Endothelial cell of umbilical vein (primary cell): ENCODE results near the gene VWA8. TPM values are rescaled to one million over a fixed set of nuclear protein-coding genes. Genes with fewer than 3 reads are reported as not detected.

Source experiments
- BruUV-seq: library from RNA; stranded (reverse); fragments of 400-500 nt; replicated peaks from 2 replicates; lab custom pipeline; 2021; lab: Mats Ljungman, UMichigan
- CTCF ChIA-PET: fragments of 300-600, 350-600 bp; sonication (Branson Sonifier 250); formaldehyde crosslinking; loops from one replicate; lab custom pipeline; 2021; ENCODE audit warnings: antibody characterized with exemption, inconsistent platforms; lab: Charles Lee
- POLR2A ChIA-PET: fragments of 300-600, 350-600 bp; sonication (Branson Sonifier 250); formaldehyde crosslinking; loops from one replicate; lab custom pipeline; 2021; ENCODE audit warnings: antibody characterized with exemption, inconsistent platforms; lab: Charles Lee
- DNase-seq: peaks from one replicate; pipeline ENCODE4 v3.0.0-alpha.2; 2011; ENCODE audit warnings: low read depth, low spot score
- FAIRE-seq: peaks from 2 replicates; lab custom pipeline; 2011; peaks lifted over from hg19 to GRCh38; lab: Jason Lieb, UNC
- H2AFZ ChIP-seq: 2 replicates; pipeline ENCODE4 v1.6.0; 2012; ENCODE audit warnings: low read depth, low read length, control low read depth, inconsistent platforms
- H3K27ac ChIP-seq: 2 replicates; pipeline ENCODE4 v1.5.1; 2011; ENCODE audit warnings: low read depth, mild to moderate bottlenecking, control low read depth, low read length, moderate library complexity; ENCODE audit not compliant: insufficient read depth
- H3K27me3 ChIP-seq, 2 experiments: 2 replicates each; pipeline versions ENCODE4 v1.6.0 to v1.6.1; 2011; ENCODE audit warnings: low read length in 2 of 2, mixed read lengths in 1 of 2; ENCODE audit not compliant: control insufficient read depth in 2 of 2, insufficient read depth in 2 of 2
- H3K36me3 ChIP-seq, 2 experiments: 2 replicates in 1 of 2; 3 replicates in 1 of 2; pipeline ENCODE4 v1.5.1; 2011; ENCODE audit warnings: low read length in 2 of 2, mild to moderate bottlenecking in 1 of 2, moderate library complexity in 1 of 2; ENCODE audit not compliant: control insufficient read depth in 2 of 2, insufficient read depth in 2 of 2; ENCODE audit errors: extremely low read depth in 1 of 2
- H3K4me1 ChIP-seq: 3 replicates; pipeline ENCODE4 v1.5.1; 2011; ENCODE audit warnings: mild to moderate bottlenecking, low read length; ENCODE audit not compliant: control insufficient read depth, insufficient read depth; ENCODE audit errors: extremely low read depth
- H3K4me2 ChIP-seq: 2 replicates; pipeline ENCODE4 v1.6.1; 2011; ENCODE audit warnings: low read length, control low read depth, mixed read lengths; ENCODE audit not compliant: insufficient read depth
- H3K4me3 ChIP-seq, 3 experiments: fragments of 200-600 bp in 1 of 3; sonication (generic), shearing (Covaris generic) in 1 of 3; replicated peaks in 1 of 3; 2 replicates each; pipeline ENCODE4 v1.5.1; 2011 to 2016; ENCODE audit warnings: control low read depth in 3 of 3, low read length in 3 of 3, mild to moderate bottlenecking in 2 of 3, inconsistent platforms in 1 of 3, low read depth in 1 of 3, moderate library complexity in 1 of 3; ENCODE audit not compliant: insufficient read depth in 1 of 3
- H3K79me2 ChIP-seq: 2 replicates; pipeline ENCODE4 v1.6.0; 2012; ENCODE audit warnings: low read length, inconsistent platforms; ENCODE audit not compliant: control insufficient read depth, insufficient read depth
- H3K9ac ChIP-seq: replicated peaks from 2 replicates; pipeline ENCODE3; 2011; ENCODE audit warnings: low read length, control low read depth; ENCODE audit not compliant: insufficient read depth; ENCODE audit errors: extremely low read depth
- H3K9me1 ChIP-seq: replicated peaks from 3 replicates; pipeline ENCODE4 v1.6.0; 2011; ENCODE audit warnings: mild to moderate bottlenecking, low read length; ENCODE audit not compliant: control insufficient read depth, insufficient read depth; ENCODE audit errors: extremely low read depth
- H3K9me3 ChIP-seq: replicated peaks from 2 replicates; pipeline ENCODE4 v1.5.1; 2012; ENCODE audit warnings: low read length, inconsistent platforms; ENCODE audit not compliant: control insufficient read depth, insufficient read depth
- H4K20me1 ChIP-seq: replicated peaks from 2 replicates; pipeline ENCODE3; 2011; ENCODE audit warnings: mild to moderate bottlenecking, low read length; ENCODE audit not compliant: control insufficient read depth, insufficient read depth; ENCODE audit errors: extremely low read depth
- CTCF ChIP-seq, 2 donors: IDR thresholded peaks; 1 replicate in 1 of 2; 2 replicates in 1 of 2; pipeline ENCODE4 v1.5.1; 2011; ENCODE audit warnings: low read length in 2 of 2, mild to moderate bottlenecking in 2 of 2, moderate library complexity in 2 of 2, control low read depth in 1 of 2, inconsistent platforms in 1 of 2, low read depth in 1 of 2; ENCODE audit not compliant: insufficient read depth in 1 of 2; ENCODE audit errors: extremely low read depth in 1 of 2
- EZH2 ChIP-seq: IDR thresholded peaks from 2 replicates; pipeline ENCODE4 v1.6.1; 2012; ENCODE audit warnings: borderline replicate concordance, low read depth, mild to moderate bottlenecking, moderate library complexity, low read length, inconsistent platforms; ENCODE audit not compliant: severe bottlenecking
- FOS ChIP-seq: IDR thresholded peaks from 2 replicates; pipeline ENCODE4 v1.6.1; 2011; ENCODE audit warnings: mild to moderate bottlenecking, low read length, moderate library complexity, borderline replicate concordance; ENCODE audit not compliant: insufficient read depth
- GATA2 ChIP-seq: IDR thresholded peaks from 2 replicates; pipeline ENCODE4 v1.7.0; 2011; ENCODE audit warnings: low read depth, mild to moderate bottlenecking, moderate library complexity, mixed read lengths, low read length; ENCODE audit not compliant: insufficient read length, insufficient read depth
- JUN ChIP-seq: IDR thresholded peaks from 2 replicates; pipeline ENCODE4 v1.6.1; 2011; ENCODE audit warnings: borderline replicate concordance, low read depth; ENCODE audit not compliant: insufficient read length, insufficient read depth
- MAX ChIP-seq: IDR thresholded peaks from 2 replicates; pipeline ENCODE4 v1.6.1; 2011; ENCODE audit not compliant: insufficient read depth, insufficient read length
- MYC ChIP-seq: IDR thresholded peaks from one replicate; pipeline ENCODE4 v1.6.1; 2011; ENCODE audit warnings: mild to moderate bottlenecking, low read depth, low read length
- POLR2A ChIP-seq: IDR thresholded peaks from 2 replicates; pipeline ENCODE4 v1.6.1; 2012; ENCODE audit warnings: low read depth, mild to moderate bottlenecking, control low read depth, low read length
- POLR2AphosphoS5 ChIP-seq: IDR thresholded peaks from 2 replicates; pipeline ENCODE4 v1.6.1; 2012; ENCODE audit warnings: low read depth, mild to moderate bottlenecking, control low read depth, low read length, moderate library complexity; ENCODE audit not compliant: insufficient read depth
- dilution Hi-C: fragments of 300-500 bp; cut with MboI; formaldehyde crosslinking; loops from one replicate; pipeline ENCODE4 v1.15.0; 2019; ENCODE audit warnings: low sequenced_read_pairs; ENCODE audit not compliant: extremely low pct_ligation_motif_present
- intact Hi-C: fragments of 100-400 bp; cut with micrococcal nuclease; formaldehyde crosslinking; loops from one replicate; pipeline ENCODE4 v1.10.0; 2022
- polyA plus RNA-seq, 4 experiments: library from polyadenylated mRNA; depleted of rRNA in 3 of 4; stranded (reverse) in 3 of 4; unstranded in 1 of 4; fragments of >200 nt; gene quantifications; 2 replicates each; pipeline versions ENCODE4 v1.2.1 to v1.2.3, GENCODE V29; 2011 to 2012; ENCODE audit warnings: missing spikeins in 1 of 4
- total RNA-seq: library from RNA; stranded (reverse); gene quantifications from 2 replicates; pipeline ENCODE4 v1.2.3, GENCODE V29; 2021

The VWA8 gene
- total and polyA plus RNA-seq, 2 donors (not counting 3 experiments of a cell fraction or from before 2014, with no cell fraction given) = 2.9 to 11.3 TPM

- Histone ChIP-seq H3K27me3 (no peaks in the 10 kb centered on the region), H2AFZ (no peak overlapping the region), H3K9ac (no peak overlapping the region), H3K9me3 (no peaks in the 10 kb centered on the region), H3K27ac (no peak overlapping the region), H3K4me3 (no peak overlapping the region), H3K36me3 (no peaks in the 10 kb centered on the region), H3K9me1 (no peaks in the 10 kb centered on the region), H3K4me2 (no peak overlapping the region), H4K20me1 (no peaks in the 10 kb centered on the region), H3K79me2 (no peaks in the 10 kb centered on the region), H3K4me1 (no peaks in the 10 kb centered on the region)
- TF ChIP-seq FOS = no peak
- no peak for TF ChIP-seq GATA2
- intact Hi-C loops (loop anchor here (10.0 kb wide), 2 partner anchors 184 to 254 kb away; no protein-coding TSS in a partner anchor), dilution Hi-C loops (loop anchor here (25.0 kb wide), 1 partner anchor 452 kb away; no protein-coding TSS in a partner anchor)
- ChIA-PET CTCF (interaction anchor here (1.2 to 1.7 kb wide), 2 partner anchors 8 to 449 kb away, joined by 3 to 8 read pairs; no protein-coding TSS in a partner anchor), POLR2A (no interaction called here)
- no peak for DNase-seq
- FAIRE-seq = no peak
- BruUV-seq = no TSS peak
Observed at GRCh38 chr13:41660411-41660810, 300.5 kb downstream of the VWA8 start.

GRCh38 chr13:41658057-41658661 lies 302.8 kb downstream of the VWA8 start:
- no TSS peak for BruUV-seq
- no peak overlapping the region for H3K9ac ChIP-seq
- FAIRE-seq (no peak), DNase-seq (peak; percentile 32)
- dilution Hi-C loops = loop anchor here (25.0 kb wide), 1 partner anchor 454 kb away; no protein-coding TSS in a partner anchor
- H3K27me3 ChIP-seq = no peaks in the 10 kb centered on the region
- no peaks in the 10 kb centered on the region for H3K79me2 ChIP-seq
- no peaks in the 10 kb centered on the region for H3K9me3 ChIP-seq
- TF ChIP-seq MAX (no peak), EZH2 (no peak), FOS (no peak), POLR2A (no peak), MYC (no peak), CTCF (IDR thresholded peaks at IDR 0.05; ENCODE audit: extremely low read depth in 1 of 2, insufficient read depth in 1 of 2, low read depth in 1 of 2, low read length in 2 of 2) (no peak), POLR2AphosphoS5 (no peak), JUN (no peak), GATA2 (no peak)
- POLR2A ChIA-PET = no interaction called here
- intact Hi-C loops = no loop called here
- no peaks in the 10 kb centered on the region for H3K9me1 ChIP-seq
- H3K4me2 ChIP-seq = no peak overlapping the region
- no peak overlapping the region for H3K4me3 ChIP-seq
- no peaks in the 10 kb centered on the region for H3K4me1 ChIP-seq
- no peak overlapping the region for H3K27ac ChIP-seq
- no peaks in the 10 kb centered on the region for H3K36me3 ChIP-seq
- H4K20me1 ChIP-seq = no peaks in the 10 kb centered on the region
- CTCF ChIA-PET = interaction anchor here (0.7 to 1.6 kb wide), 5 partner anchors 10 to 453 kb away, joined by 3 to 7 read pairs (median 4); no protein-coding TSS in a partner anchor
- H2AFZ ChIP-seq = no peak overlapping the region
